Activated CD8-positive, alpha-beta T cell treated with anti-CD3 and anti-CD28 coated beads, Interleukin-2, amount 10 ng/mL, durations not matched to agents 7 days and 5 days (primary cell): ENCODE measurements around the gene ADA. TPM values are rescaled to one million over a fixed set of nuclear protein-coding genes. Genes with fewer than 3 reads are reported as not detected.
"Not testable (repeated sequence)": the region's sequence is repeated elsewhere in the genome, so short reads cannot be mapped to it uniquely, and the experiment has no call there.

Experiments used
- ATAC-seq: fragments of 150-1000 bp; cut with Tn5 transposase; one replicate; pipeline ENCODE4 v1.10.0; 2021; ENCODE audit warnings: moderate library complexity
- CTCF ChIA-PET: fragments of 350-600 bp; sonication (Branson Sonifier 250); formaldehyde crosslinking; loops from one replicate; lab custom pipeline; 2021; ENCODE audit warnings: antibody characterized with exemption; lab: Charles Lee
- POLR2A ChIA-PET: fragments of 350-600 bp; sonication (Branson Sonifier 250); formaldehyde crosslinking; loops from one replicate; lab custom pipeline; 2021; ENCODE audit warnings: antibody characterized with exemption; lab: Charles Lee
- DNase-seq: peaks from one replicate; pipeline ENCODE4 v3.0.0-alpha.2; 2020
- H3K27ac Mint-ChIP-seq: one replicate; pipeline ENCODE4 v1.8.0; 2021; ENCODE audit warnings: mild to moderate bottlenecking, mixed read lengths
- H3K27me3 Mint-ChIP-seq: one replicate; pipeline ENCODE4 v1.8.0; 2021; ENCODE audit warnings: low read depth, mixed read lengths
- H3K36me3 Mint-ChIP-seq: one replicate; pipeline ENCODE4 v1.8.0; 2021; ENCODE audit warnings: low read depth, mixed read lengths
- H3K4me1 Mint-ChIP-seq: one replicate; pipeline ENCODE4 v1.8.0; 2021; ENCODE audit warnings: low read depth, mixed read lengths
- H3K4me3 Mint-ChIP-seq: one replicate; pipeline ENCODE4 v1.8.0; 2021; ENCODE audit warnings: mild to moderate bottlenecking, mixed read lengths
- H3K9me3 Mint-ChIP-seq: one replicate; pipeline ENCODE4 v1.8.0; 2022; ENCODE audit warnings: mixed read lengths; ENCODE audit not compliant: insufficient read depth
- total RNA-seq, 2 experiments: library from RNA; stranded (reverse); gene quantifications; one replicate each; pipeline ENCODE4 v1.2.3, GENCODE V29; 2021

The ADA gene
- total RNA-seq, 2 experiments from 2014 or later, result 110 to 112 TPM

DNA sequence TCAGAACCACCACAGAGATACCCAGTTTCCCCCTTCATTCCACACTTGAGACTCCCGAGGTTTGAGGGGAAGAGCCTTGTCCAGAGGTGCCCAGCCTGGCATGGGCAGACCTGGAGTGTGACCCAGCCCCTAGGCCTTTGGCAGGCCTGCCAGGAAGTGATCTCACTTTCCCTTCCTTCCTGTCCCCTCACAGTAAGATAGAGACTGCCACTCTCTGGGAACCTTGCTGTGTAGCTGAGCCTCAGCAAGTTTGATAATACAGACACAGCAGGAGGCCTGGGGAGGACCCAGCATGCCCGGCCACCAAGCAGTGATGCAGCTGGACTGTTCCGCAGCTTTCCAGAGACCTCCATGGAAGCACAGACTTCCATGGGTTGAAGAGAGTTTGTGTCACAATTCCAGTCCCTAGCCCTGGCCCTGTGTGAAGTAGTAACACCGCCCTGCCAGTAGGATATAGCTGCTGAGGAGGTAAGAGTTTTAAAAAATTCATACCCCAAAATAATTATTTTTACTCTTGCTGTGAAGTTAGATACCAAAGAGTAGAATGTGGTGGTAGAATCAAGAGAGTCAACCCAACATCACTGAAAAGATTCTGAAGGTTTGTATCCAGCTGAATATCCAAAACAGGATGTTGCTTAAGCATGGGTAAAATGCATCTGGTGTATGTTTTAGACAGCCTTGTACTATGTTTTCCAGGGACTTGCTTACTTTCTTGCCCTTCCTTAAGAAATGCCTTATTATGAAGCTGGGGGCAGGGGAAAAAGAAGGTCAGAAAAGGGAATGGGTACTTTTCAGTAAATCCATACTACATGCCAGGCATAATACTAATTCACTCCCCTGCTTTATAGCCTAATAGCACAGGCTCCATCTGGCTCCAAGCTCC is 52.8 kb downstream of the ADA start:
- POLR2A ChIA-PET, result interaction anchor here (0.6 to 1.0 kb wide), 5 partner anchors 23 to 390 kb away, joined by 3 to 5 read pairs (median 3); partner anchors contain the start of gene SERINC3
- CTCF ChIA-PET, result interaction anchor here (0.7 to 4.2 kb wide), 23 partner anchors 9 to 382 kb away, joined by 3 to 36 read pairs (median 4); partner anchors contain the start of gene TTPAL
- peak overlapping the region; percentile 86 for H3K27ac Mint-ChIP-seq
- H3K4me1 Mint-ChIP-seq, result peaks cover 31% of the 10 kb centered on the region
- peak; percentile 37 for DNase-seq
- peak; percentile 82 for ATAC-seq
- H3K4me3 Mint-ChIP-seq, result peak overlapping the region; percentile 69
- H3K36me3 Mint-ChIP-seq, result no peaks in the 10 kb centered on the region
- H3K9me3 Mint-ChIP-seq, result no peaks in the 10 kb centered on the region
- H3K27me3 Mint-ChIP-seq, result no peaks in the 10 kb centered on the region

DNA sequence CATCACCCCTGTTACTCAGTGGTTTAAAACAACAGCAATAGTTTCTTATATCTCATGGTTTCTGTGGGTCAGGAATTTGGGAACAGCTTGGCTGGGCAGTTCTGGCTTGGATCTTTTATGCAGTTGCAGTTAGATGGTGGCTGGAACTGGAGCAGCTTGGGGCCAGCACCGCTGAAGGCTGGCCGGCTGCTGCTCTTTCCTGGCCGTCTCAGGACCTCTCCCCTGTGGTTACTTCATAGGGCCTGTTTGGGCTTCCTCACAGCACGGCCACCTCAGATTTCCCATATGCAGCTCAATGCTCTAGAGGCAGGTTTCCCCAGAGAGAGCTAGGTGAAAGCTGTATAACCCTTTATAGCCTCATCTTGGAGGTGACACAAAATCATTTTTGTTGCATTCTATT is 53.6 kb downstream of the ADA start:
- ATAC-seq, result no peak
- Mint-ChIP-seq H3K9me3 (no peaks in the 10 kb centered on the region), H3K4me3 (no peak overlapping the region), H3K36me3 (no peaks in the 10 kb centered on the region), H3K27ac (peak overlapping the region; percentile 86), H3K4me1 (peaks cover 31% of the 10 kb centered on the region), H3K27me3 (no peaks in the 10 kb centered on the region)
- CTCF ChIA-PET, result interaction anchor here (0.7 to 4.2 kb wide), 14 partner anchors 8 to 381 kb away, joined by 3 to 36 read pairs (median 5); no protein-coding TSS in a partner anchor
- POLR2A ChIA-PET, result interaction anchor here (0.7 to 1.0 kb wide), 2 partner anchors 22 to 122 kb away, joined by 3 to 5 read pairs; no protein-coding TSS in a partner anchor
- DNase-seq, result no peak

DNA sequence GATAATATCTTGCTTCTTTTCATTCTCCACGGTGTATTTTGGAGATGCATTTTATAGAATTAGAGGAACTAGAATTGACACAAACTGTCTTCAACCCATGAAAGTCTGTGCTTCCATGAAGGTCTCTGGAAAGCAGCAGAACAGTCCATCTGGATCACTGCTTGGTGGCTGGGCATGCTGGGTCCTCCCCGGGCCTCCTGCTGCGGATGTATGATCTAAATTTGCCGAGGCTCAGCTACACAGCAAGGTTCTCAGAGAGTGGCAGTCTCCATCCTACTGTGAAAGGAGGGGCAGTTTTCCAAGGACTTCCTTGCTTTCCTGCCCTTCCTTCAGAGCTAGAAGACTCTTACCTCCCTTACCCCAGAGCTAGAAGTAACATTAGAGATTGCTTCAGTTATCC is 54.0 kb downstream of the ADA start:
- ATAC-seq (no peak), DNase-seq (no peak)
- Mint-ChIP-seq H3K36me3 (no peaks in the 10 kb centered on the region), H3K27ac (no peak overlapping the region), H3K4me3 (no peak overlapping the region), H3K27me3 (peaks cover 1% of the 10 kb centered on the region), H3K4me1 (peaks cover 31% of the 10 kb centered on the region), H3K9me3 (no peaks in the 10 kb centered on the region)
- ChIA-PET CTCF (interaction anchor here (0.7 to 4.2 kb wide), 11 partner anchors 8 to 380 kb away, joined by 3 to 36 read pairs (median 5); no protein-coding TSS in a partner anchor), POLR2A (interaction anchor here (0.7 kb wide), 1 partner anchor 121 kb away, joined by 3 read pairs; no protein-coding TSS in a partner anchor)

DNA sequence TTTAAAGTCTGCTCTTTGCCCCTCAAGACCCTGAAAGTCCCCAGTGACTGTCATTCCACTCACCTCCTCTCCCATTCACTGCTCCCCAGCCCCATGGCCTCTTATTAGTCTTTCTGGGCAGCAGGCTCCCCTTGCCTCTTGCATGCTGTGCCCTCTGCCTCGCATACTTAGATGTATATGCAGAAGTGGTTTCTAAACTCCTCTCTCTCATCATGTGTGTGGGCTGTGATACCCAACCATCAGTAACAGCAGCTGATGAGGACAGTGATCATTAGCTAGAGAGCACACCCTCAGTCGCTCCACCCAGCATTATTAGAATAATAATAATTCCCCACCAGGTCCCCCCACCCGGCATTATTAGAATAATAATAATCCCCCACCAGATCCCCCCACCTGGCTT is 54.6 kb downstream of the ADA start:
- no peak for ATAC-seq
- Mint-ChIP-seq H3K9me3 (no peaks in the 10 kb centered on the region), H3K36me3 (no peaks in the 10 kb centered on the region), H3K27ac (no peak overlapping the region), H3K4me3 (no peak overlapping the region), H3K4me1 (peaks cover 30% of the 10 kb centered on the region), H3K27me3 (peaks cover 1% of the 10 kb centered on the region)
- DNase-seq, result no peak
- POLR2A ChIA-PET, result no interaction called here
- CTCF ChIA-PET, result interaction anchor here (1.3 to 4.2 kb wide), 2 partner anchors 13 to 26 kb away, joined by 4 to 36 read pairs; no protein-coding TSS in a partner anchor

DNA sequence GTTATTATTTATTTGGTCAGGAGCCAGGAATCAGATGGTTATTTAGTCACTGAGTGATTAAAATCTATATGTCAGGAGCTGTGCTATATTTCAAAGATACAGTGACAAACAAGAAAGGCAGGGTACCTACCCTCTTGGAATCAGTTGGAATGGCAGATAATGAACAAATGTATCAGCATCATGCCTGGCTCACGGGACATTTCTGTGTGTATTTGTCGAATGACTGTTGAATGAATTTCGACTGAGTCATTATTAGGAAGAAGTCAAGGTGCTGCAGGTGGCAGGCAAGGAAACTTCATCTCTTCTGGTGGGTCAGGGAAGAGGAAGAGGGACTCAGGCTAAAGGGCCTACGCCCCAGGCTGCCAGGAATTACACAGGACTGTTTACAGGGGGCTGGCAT is 55.5 kb downstream of the ADA start:
- no peak for ATAC-seq
- H3K27ac Mint-ChIP-seq, result no peak overlapping the region
- ChIA-PET CTCF (interaction anchor here (1.6 to 1.9 kb wide), 2 partner anchors 12 to 87 kb away, joined by 5 read pairs; no protein-coding TSS in a partner anchor), POLR2A (no interaction called here)
- no peaks in the 10 kb centered on the region for H3K9me3 Mint-ChIP-seq
- peaks cover 1% of the 10 kb centered on the region for H3K27me3 Mint-ChIP-seq
- no peak overlapping the region for H3K4me3 Mint-ChIP-seq
- H3K4me1 Mint-ChIP-seq, result peaks cover 24% of the 10 kb centered on the region
- no peaks in the 10 kb centered on the region for H3K36me3 Mint-ChIP-seq
- no peak for DNase-seq

DNA sequence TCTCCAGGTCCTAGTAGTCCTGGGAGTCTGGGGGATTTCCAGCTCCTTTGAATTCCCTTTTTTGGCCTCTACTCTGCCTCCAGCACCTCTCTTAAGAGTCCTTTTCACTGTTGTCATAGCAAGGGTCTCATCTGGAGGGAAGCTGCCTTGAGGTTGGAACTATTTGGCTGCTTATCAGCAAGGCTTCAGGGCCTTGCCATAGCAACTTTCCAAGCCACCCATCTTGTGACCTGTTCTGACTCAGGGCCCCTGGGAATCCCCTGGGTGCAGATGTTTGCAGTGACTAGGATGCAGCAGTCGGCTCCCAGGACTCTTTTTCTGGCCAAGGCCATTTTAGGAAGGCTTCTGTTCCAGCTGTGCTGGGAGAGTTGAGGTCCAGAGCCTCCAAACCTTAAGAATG is 56.8 kb downstream of the ADA start:
- no peak for ATAC-seq
- Mint-ChIP-seq H3K4me3 (no peak overlapping the region), H3K36me3 (no peaks in the 10 kb centered on the region), H3K27ac (no peak overlapping the region), H3K4me1 (peaks cover 17% of the 10 kb centered on the region), H3K9me3 (no peaks in the 10 kb centered on the region), H3K27me3 (peaks cover 1% of the 10 kb centered on the region)
- ChIA-PET POLR2A (no interaction called here), CTCF (interaction anchor here (0.8 to 1.9 kb wide), 6 partner anchors 10 to 88 kb away, joined by 3 to 7 read pairs (median 4); no protein-coding TSS in a partner anchor)
- DNase-seq, result no peak

DNA sequence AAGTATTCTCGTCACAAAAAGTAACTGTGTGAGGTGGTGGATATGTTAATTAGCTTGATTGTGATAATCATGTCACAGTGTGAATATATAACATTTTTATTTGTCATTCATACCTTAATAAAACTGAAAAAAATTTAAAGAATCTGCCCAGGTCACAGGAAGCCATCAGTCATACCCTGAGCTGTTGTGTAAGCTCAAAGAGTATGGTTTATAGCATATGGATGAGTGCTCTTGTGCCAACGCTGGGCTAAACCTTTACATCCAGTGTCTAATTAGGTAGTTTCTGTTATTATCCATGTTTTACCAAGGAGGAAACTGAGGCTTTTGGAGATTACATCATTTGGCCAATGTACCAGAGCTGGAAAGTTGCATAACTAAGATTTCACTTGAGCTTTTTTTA is 57.7 kb downstream of the ADA start:
- DNase-seq (no peak), ATAC-seq (no peak)
- Mint-ChIP-seq H3K4me1 (peaks cover 10% of the 10 kb centered on the region), H3K9me3 (no peaks in the 10 kb centered on the region), H3K27me3 (peaks cover 1% of the 10 kb centered on the region), H3K4me3 (no peak overlapping the region), H3K36me3 (no peaks in the 10 kb centered on the region), H3K27ac (no peak overlapping the region)
- ChIA-PET CTCF (interaction anchor here (1.6 to 1.9 kb wide), 2 partner anchors 11 to 17 kb away, joined by 4 to 7 read pairs; no protein-coding TSS in a partner anchor), POLR2A (no interaction called here)

DNA sequence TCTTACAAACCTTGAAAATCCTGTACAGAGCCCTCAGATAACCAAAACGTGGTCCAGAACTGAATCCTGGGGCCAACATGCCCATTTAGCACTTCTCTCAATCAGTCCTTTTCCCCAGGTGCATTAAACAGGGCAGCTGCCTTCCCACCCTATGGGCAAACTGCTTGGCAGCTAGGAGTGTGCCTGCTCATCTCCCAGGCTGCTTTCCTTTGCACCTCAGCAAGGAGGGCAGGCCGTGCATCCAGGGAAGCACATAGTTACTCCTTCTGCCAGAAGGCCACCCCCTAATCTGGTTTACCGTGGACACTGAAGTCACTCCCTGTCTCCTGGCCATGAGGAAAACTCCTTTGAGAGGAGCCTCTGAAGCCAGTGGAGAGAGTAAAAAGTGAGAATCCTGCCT is 59.1 kb downstream of the ADA start:
- DNase-seq (no peak), ATAC-seq (no peak)
- no peaks in the 10 kb centered on the region for H3K9me3 Mint-ChIP-seq
- H3K4me3 Mint-ChIP-seq, result no peak overlapping the region
- H3K4me1 Mint-ChIP-seq, result no peaks in the 10 kb centered on the region
- H3K27ac Mint-ChIP-seq, result no peak overlapping the region
- ChIA-PET CTCF (no interaction called here), POLR2A (no interaction called here)
- peaks cover 3% of the 10 kb centered on the region for H3K27me3 Mint-ChIP-seq
- H3K36me3 Mint-ChIP-seq, result no peaks in the 10 kb centered on the region

DNA sequence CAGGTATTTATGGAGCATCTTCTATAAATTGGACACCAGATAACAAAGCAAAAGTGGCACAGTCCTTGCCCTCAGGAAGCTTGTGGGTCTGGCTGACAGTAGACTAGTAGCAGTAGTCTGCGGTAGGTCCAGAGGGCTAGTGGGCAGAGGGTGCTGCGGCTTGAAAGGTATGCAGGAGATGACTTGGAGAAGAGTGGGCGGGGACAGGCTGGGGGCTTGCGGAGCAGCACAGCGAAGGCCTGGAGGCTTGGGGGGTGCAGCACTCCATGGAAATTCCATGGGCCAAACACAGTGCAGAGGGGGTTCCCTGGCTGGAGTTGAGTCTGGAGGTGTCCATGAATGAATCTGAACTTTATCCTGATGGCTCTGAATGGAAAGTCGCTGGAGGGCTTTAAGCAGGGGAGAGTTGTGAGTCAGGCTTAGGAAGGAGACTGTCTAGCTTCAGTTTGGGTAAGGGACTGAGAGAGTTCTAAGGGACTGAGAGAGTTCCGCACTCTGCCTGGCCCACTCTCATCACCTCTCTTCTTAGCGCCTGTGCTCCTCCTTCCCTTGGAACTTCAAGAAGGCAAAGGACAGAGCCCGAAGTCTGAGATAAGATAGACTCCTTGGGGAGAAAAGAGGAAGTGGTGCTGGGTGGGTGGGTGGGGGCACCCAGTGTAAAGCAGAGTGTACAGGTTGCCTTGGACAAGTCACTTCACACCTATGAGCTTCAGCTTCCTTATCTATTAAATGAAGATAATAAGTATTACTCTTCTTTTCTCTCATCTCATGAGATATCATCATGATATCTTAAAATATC is 60.3 kb downstream of the ADA start:
- no peaks in the 10 kb centered on the region for H3K9me3 Mint-ChIP-seq
- ChIA-PET CTCF (no interaction called here), POLR2A (no interaction called here)
- peaks cover 6% of the 10 kb centered on the region for H3K4me1 Mint-ChIP-seq
- peaks cover 3% of the 10 kb centered on the region for H3K27me3 Mint-ChIP-seq
- ATAC-seq (no peak), DNase-seq (no peak)
- no peak overlapping the region for H3K27ac Mint-ChIP-seq
- no peak overlapping the region for H3K4me3 Mint-ChIP-seq
- no peaks in the 10 kb centered on the region for H3K36me3 Mint-ChIP-seq

DNA sequence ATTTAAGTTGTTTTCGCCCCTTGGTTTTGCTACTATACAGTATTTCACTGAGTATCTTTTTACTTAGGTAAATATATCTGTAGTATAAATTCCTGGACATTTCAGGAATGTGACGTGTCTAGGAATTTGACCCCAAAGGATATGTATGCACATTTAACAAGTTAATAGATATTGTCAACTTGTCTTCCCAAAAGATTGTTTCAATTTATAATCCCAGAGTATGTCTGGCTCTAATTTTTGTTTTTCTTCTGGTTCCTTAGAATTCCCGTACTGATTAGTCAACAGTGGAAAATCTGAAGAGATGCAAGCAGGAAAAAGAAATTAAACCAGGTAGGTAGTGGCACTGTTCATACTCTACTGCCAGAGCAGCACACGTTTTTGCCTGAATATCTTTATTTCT is 62.0 kb downstream of the ADA start:
- ChIA-PET POLR2A (no interaction called here), CTCF (interaction anchor here (1.1 to 1.5 kb wide), 2 partner anchors 9 to 21 kb away, joined by 3 to 5 read pairs; no protein-coding TSS in a partner anchor)
- no peak for DNase-seq
- H3K9me3 Mint-ChIP-seq, result no peaks in the 10 kb centered on the region
- no peak overlapping the region for H3K27ac Mint-ChIP-seq
- no peaks in the 10 kb centered on the region for H3K36me3 Mint-ChIP-seq
- peaks cover 3% of the 10 kb centered on the region for H3K27me3 Mint-ChIP-seq
- no peak overlapping the region for H3K4me3 Mint-ChIP-seq
- peaks cover 10% of the 10 kb centered on the region for H3K4me1 Mint-ChIP-seq
- no peak for ATAC-seq

DNA sequence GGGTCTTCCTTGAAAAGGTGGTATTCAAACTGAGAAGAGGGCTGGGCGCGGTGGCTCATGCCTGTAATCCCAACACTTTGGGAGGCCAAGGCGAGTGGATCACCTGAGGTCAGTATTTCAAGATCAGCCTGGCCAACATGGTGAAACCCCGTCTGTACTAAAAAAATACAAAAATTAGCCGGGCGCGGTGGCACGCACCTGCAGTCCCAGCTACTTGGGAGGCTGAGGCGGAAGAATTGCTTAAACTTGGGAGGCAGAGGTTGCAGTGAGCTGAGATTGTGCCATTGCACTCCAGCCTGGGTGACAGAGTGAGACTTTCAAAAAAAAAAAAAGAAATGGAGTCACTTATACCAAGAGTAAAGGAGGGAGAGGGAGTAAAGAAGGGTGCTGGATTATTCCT is 63.2 kb downstream of the ADA start:
- DNase-seq, H3K9me3 Mint-ChIP-seq, H3K27me3 Mint-ChIP-seq, ATAC-seq, H3K4me1 Mint-ChIP-seq, H3K27ac Mint-ChIP-seq, H3K4me3 Mint-ChIP-seq, CTCF ChIA-PET, H3K36me3 Mint-ChIP-seq: not testable (repeated sequence)
- POLR2A ChIA-PET, result interaction anchor here (1.0 kb wide), 1 partner anchor 353 kb away, joined by 7 read pairs; no protein-coding TSS in a partner anchor
